Omental fat pad (tissue), 4 donors: ENCODE results near the gene RHCG. TPM values are rescaled to one million over a fixed set of nuclear protein-coding genes. Genes with fewer than 3 reads are reported as not detected.

Source experiments
- ATAC-seq: fragments of 150-250 bp; one replicate; pipeline ENCODE4 v1.9.1; 2016; ENCODE audit warnings: mild to moderate bottlenecking, moderate library complexity; ENCODE audit not compliant: low FRiP score
- DNase-seq: peaks from one replicate; pipeline ENCODE4 v3.0.0-alpha.2; 2019; ENCODE audit warnings: low spot score
- total RNA-seq, 4 donors: library from RNA; depleted of rRNA; stranded (reverse); fragments of >200 nt; gene quantifications; one replicate each; pipeline ENCODE4 v1.1.0, GENCODE V29; 2016
- TF ChIP-seq, protein P1 (sequence below), 3 donors: fragments of 450-650 bp; IDR thresholded peaks; one replicate each; pipeline ENCODE4 v1.5.1; 2016 to 2017; ENCODE audit warnings: antibody characterized with exemption in 3 of 3, mild to moderate bottlenecking in 3 of 3, moderate library complexity in 2 of 3

RHCG gene
- total RNA-seq, result 10 to 100 TPM in 1 of 4 donors, under 1 TPM in 1, not detected in 2; 0.46 to 15.5 TPM

DNA sequence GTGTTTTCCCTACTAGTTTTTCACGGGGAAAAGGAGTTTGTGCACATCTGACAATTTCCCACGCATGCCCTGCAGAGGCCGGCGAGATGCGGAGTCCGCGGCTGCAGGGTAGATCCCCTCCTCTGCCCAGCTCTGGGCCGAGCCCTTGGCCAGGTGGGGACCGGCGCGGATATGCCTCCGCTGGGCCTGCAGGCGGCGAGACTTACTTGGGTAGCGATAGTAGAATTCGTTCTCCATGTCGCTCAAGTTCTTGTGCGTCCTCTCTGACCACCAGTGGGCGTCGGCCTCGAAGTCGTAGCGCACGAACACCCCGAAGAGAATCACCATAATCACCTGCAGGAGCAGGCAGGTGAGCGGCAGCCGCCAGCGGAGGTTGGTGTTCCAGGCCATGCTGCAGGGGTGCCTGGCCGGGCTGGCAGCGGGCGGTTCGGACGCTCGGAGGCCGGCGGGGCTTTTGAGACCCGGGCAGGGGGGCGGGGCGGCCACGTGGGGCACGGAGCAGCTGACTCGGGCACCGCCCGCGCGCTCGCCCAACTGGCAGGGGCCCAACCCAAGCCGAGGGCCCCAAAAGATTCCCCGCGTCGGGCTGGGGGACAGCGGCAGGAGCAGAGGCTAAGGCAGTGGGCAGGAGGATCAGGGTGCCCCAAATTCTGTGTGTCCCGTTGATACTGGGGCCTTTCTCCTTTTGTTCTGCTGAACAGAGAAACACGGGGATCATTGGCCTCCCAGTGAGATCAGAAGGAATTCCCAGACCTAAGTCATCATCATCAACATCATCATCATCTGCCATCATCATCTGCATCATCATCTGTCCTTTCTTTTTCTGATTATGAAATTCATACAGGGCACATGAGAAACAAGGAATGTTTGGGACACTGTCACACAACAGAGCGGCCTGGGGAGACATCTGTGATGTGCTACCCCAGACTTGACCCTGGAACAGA lies at the start of gene RHCG:
RHCG (minus strand) TSS at position 429 of the 944 bp plus-strand sequence; CDS start at position 390, 39 bp downstream.
- TF ChIP-seq, protein P1, sequence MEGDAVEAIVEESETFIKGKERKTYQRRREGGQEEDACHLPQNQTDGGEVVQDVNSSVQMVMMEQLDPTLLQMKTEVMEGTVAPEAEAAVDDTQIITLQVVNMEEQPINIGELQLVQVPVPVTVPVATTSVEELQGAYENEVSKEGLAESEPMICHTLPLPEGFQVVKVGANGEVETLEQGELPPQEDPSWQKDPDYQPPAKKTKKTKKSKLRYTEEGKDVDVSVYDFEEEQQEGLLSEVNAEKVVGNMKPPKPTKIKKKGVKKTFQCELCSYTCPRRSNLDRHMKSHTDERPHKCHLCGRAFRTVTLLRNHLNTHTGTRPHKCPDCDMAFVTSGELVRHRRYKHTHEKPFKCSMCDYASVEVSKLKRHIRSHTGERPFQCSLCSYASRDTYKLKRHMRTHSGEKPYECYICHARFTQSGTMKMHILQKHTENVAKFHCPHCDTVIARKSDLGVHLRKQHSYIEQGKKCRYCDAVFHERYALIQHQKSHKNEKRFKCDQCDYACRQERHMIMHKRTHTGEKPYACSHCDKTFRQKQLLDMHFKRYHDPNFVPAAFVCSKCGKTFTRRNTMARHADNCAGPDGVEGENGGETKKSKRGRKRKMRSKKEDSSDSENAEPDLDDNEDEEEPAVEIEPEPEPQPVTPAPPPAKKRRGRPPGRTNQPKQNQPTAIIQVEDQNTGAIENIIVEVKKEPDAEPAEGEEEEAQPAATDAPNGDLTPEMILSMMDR (IDR thresholded peaks at IDR 0.05), result no peak
- ATAC-seq (no peak), DNase-seq (no peak)

DNA sequence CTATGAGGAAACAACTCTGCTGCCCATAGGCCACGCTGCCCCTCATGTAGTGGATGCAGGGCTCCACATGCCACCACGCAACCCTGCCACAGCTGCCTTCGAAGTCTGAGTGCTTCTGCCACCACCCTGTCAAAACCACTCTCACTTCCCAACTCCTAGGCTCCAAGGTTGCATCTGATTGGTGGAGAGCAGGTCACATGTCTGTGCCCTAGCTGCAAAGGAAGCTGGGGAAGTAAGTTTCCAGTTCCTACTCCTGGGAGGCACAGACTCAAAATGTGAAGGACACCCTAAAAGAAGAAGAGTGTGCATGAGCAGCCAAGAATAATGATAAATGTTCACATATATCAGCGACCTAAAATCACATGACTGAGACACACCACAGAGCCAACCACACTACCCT lies 47.0 kb upstream of the RHCG start:
- DNase-seq (no peak), ATAC-seq (no peak)
- TF ChIP-seq, protein P1 (IDR thresholded peaks at IDR 0.05), result no peak

DNA sequence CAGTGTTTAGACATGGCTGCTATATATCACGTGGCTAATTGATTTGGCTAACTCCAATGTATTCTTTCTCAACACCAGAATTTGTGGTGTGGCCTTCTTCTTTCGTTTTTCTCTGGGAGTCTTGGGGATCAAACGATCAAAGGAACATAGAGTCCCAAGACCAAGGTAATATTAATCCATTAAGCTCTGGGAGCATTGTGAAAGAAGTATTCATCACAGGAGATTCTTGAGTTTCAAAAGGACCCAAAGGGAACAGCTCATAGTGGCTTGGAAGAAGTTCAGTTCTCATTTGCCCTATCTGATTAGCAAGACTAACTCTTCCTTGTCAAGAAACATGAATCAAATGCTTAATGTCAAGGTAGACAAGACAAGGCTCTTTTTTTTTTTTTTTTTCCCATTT lies 46.0 kb upstream of the RHCG start:
- ATAC-seq (no peak), DNase-seq (no peak)

DNA sequence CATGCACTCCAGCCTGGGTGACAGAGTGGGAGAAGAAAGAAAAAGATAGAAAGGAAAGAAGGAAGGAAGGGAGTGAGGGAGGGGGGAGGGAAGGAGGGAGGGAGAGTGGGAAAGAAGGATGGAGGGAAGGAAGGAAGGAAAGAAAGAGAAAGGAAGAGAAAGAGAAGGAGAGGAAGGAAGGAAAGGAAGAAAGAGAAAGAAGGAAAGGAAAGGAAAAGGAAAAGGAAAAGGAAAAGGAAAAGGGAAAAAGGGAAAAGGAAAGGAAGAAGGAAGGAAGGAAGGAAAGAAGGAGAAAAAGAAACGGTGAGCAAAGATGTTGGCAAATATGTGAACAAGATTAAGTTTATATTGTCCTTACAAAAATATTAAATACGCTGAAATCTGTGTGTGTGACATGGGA lies 42.6 kb upstream of the RHCG start:
- no peak for ATAC-seq
- TF ChIP-seq, protein P1 (IDR thresholded peaks at IDR 0.05), result no peak

More for the DNA sequence above, 46.0 kb upstream of the RHCG start:
- TF ChIP-seq, protein P1 (IDR thresholded peaks at IDR 0.05), result no peak

DNA sequence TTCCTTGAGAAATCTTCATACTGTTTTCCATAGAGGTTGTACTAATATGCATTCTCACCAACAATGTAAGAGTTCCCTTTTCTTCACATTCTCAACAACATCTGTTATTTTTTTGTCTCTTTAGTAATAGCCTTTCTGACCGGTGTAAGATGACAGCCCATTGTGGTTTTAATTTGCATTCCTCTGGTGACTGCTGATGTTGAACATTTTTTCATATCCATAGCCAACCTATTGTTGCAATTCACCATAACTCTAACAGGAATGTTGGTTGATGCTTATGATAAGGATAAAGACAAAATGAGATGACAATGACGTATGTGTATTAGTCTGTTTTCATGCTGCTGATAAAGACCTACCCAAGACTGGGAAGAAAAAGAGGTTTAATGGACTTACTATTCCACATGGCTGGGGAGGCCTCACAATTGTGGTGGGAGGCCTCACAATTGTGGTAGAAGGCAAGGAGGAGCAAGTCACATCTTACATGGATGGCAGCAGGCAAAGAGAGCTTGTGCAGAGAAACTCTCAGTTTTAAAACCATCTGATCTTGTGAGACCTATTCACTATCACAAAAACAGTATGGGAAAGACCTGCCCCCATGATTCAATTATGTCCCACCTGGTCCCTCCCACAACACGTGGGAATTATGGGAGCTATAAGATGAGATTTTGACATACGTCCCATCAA lies 37.6 kb upstream of the RHCG start:
- no peak for ATAC-seq
- TF ChIP-seq, protein P1 (IDR thresholded peaks at IDR 0.05), result no peak
- no peak for DNase-seq

More for the DNA sequence above, 42.6 kb upstream of the RHCG start:
- DNase-seq, result no peak

DNA sequence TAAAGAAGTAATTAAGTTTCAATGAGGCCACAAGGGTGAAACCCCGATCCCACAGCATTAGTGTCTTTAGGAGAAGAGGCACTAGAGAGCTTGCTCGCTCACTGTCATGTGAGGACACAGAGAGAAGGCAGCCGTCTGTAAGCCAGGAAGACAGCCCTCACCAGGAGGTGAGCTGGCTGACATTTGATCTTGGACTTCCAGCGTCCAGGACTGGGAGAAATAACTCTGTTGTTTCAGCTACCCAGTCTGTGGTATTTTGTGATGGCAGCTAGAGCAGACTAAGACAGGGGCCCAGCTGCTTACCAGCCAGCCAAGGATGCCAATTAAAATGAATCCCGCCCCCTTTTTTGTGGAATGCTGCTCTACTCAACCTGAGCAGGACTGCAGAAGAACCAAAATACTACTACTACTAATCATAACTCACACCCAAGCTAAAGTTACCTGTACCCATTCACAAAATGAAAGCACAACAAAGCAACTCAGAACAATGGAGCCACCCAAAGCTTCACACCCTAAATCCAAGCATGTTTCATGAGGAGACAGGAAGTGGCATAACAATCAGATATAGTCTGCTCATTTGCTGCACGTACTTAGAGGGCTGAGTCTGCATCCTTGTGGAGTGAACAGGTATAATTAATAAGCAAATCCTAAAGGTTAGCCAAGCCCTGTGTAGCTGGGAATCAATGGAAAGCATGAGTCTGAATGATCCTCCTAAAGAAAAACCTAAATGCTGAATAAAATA lies 35.6 kb upstream of the RHCG start:
- TF ChIP-seq, protein P1 (IDR thresholded peaks at IDR 0.05), result no peak
- ATAC-seq, result no peak
- no peak for DNase-seq
